GM19468 (cell line): ENCODE data around the gene LIMS2.

Experiments
- ATAC-seq: cut with Tn5 transposase; IDR thresholded peaks from one replicate; pipeline ENCODE4 v1.9.1; 2021; ENCODE audit warnings: mild to moderate bottlenecking, moderate library complexity, moderate number of reproducible peaks; ENCODE audit not compliant: unreplicated experiment; ENCODE audit errors: extremely low read depth

The LIMS2 gene

GRCh38 chr2:127626917-127627739 lies 48.2 kb downstream of the LIMS2 start:
- ATAC-seq: no peak

- no peak for ATAC-seq
Measured at GRCh38 chr2:127626175-127626574, 49.2 kb downstream of the LIMS2 start.

- no peak for ATAC-seq
Measured at GRCh38 chr2:127625572-127625951, 49.8 kb downstream of the LIMS2 start.

- no peak for ATAC-seq
Measured at GRCh38 chr2:127624756-127625571, 50.4 kb downstream of the LIMS2 start.

- ATAC-seq: no peak
Measured at GRCh38 chr2:127624320-127624755, 51.0 kb downstream of the LIMS2 start.

GRCh38 chr2:127623388-127624319 lies 51.7 kb downstream of the LIMS2 start:
- no peak for ATAC-seq

- ATAC-seq: no peak
Measured at GRCh38 chr2:127622561-127623387, 52.6 kb downstream of the LIMS2 start.

GRCh38 chr2:127621981-127622431 lies 53.3 kb downstream of the LIMS2 start:
- no peak for ATAC-seq

- ATAC-seq: no peak
Measured at GRCh38 chr2:127620866-127621265, 54.5 kb downstream of the LIMS2 start.

- ATAC-seq: no peak
Measured at GRCh38 chr2:127619877-127620705, 55.2 kb downstream of the LIMS2 start.

- ATAC-seq: no peak
Measured at GRCh38 chr2:127619203-127619590, 56.1 kb downstream of the LIMS2 start.

GRCh38 chr2:127618551-127619202 lies 56.7 kb downstream of the LIMS2 start:
- no peak for ATAC-seq

GRCh38 chr2:127615511-127616166 lies 59.7 kb downstream of the LIMS2 start:
- ATAC-seq: no peak

GRCh38 chr2:127614731-127615130 lies 60.6 kb downstream of the LIMS2 start:
- ATAC-seq: no peak

- no peak for ATAC-seq
Measured at GRCh38 chr2:127614246-127614645, 61.1 kb downstream of the LIMS2 start.

- ATAC-seq: no peak
Measured at GRCh38 chr2:127612111-127612822, 63.1 kb downstream of the LIMS2 start.
